ENCODE results near the gene UBE2I.
"Not testable (repeated sequence)": the region's sequence is repeated elsewhere in the genome, so short reads cannot be mapped to it uniquely, and the experiment has no call there.

Gene UBE2I

DNA sequence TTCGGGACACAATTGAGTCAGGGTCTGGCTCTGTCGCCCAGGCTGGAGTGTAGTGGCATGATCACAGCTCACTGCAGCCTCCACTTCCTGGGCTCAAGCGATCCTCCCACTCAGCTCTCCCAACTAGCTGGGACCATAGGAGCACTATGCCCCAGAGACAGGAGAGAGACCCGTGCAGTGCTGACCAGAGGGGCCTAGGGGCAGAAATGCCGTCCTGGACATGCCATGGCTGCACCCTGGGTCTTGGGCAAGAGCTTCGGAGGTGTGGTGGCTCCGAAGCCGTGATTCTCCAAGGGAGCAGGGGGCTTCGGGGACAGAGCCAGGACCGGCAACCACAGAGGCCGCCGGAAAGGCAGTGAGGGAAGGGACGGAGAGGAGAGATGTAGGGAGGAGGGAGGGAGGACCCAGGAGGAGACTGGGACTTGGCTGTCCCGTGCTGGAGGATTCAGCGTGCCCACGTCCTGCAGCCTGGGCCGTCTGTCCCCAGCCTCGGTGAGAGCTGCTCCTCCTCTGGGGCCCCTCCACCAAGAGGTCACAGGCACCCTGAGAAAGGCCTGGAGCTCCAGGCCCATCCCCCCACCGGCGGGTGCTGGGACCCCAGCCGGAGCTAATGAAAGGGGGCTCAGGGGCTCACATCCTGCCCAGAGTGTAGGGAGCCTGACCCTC lies 31.7 kb upstream of the UBE2I start:
- DNase-seq (ENCODE audit: low read depth): no peak

DNA sequence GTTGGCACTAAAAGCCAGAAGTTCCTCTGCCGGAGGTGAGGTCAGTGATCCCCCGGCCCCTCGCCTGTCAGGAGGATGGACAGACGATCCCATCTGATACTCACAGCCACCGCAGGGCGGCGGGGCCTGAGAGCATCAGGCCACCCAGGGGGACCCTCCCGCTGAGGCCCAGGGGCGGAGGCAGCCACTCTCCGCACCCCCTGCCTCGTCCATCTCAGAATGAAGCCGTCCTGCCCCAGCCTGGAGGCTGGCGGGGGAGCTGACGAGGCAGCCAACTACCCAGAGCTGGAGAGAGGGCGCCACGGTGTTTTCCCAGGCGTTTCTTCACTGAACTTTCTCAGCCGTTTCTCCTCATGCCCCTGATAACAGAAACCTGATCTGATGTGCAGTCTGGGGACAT lies 31.0 kb upstream of the UBE2I start:
- no peak for DNase-seq (ENCODE audit: low read depth)

DNA sequence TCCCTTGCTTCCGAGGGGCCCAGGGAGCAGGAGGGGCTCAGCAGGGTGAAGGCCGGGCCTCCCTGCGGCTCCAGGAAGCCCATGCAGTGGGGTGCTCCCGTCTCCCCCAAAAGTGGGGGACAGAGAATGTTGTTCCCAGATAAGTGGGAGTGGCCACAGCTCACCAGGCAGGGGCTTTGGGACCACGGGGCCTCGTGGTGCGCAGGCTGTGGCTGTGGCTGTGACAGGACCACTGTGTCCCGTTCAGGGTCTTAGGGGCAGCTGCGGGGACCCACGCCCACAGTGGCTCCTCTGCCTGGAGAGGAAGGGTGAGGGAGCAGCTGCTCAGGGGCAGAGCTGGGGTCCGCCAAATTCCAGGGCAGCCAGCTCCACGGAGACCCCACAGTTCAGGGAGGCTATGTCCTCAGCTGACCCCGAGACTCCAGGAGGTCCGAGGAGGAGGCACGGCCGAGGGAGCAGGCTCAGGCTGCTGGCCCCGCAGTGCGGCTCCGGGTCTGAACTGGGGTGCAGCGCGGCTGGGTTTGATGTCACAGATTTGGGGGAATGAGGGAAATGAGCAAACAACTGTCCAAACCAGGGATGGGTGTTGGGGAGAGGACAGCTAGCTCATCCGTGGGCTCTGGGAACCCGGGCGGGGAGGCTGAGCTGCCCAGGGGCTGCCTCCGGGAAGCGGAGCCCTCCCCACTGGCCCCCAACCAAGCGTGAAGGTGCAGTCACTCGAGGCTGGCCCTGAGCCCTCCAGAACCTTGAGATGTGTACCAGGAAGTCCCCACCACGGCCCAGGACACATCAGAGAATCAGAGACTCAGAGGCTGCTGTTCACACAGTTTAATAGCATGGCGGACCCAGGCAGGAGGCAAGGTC lies 30.1 kb upstream of the UBE2I start:
- no peak for DNase-seq (ENCODE audit: low read depth)

DNA sequence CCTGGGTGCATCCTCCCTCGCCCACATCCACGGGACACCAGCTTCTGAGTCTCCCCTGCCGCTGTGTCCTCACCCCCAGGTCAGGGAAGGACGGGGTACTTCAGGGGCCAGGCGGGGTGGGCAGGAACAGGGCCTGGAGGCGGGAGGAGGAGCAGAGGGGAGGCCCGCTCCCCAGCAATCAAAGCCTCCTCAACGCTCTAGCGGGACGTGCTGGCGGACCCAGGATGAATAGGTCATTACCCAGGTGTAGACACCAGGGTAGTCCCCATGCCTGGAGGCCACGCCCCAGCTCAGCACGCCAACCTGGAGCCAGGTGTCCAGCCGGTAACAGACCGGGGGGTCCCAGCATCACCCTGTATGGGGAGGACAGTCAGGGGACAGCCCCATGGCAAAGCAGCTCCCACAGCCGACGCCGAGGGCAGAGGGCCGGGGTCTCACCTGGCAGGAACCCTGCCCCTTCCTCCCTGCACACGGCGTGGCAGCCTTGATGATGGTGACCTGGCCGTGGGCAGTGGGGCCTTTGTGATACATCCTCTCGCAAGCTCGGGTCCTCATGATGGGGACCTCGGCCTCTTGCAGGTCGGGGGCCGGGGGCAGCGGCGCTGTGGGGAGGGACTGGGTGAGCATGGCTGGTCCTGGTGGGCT lies 29.4 kb upstream of the UBE2I start:
- DNase-seq (ENCODE audit: low read depth): no peak

DNA sequence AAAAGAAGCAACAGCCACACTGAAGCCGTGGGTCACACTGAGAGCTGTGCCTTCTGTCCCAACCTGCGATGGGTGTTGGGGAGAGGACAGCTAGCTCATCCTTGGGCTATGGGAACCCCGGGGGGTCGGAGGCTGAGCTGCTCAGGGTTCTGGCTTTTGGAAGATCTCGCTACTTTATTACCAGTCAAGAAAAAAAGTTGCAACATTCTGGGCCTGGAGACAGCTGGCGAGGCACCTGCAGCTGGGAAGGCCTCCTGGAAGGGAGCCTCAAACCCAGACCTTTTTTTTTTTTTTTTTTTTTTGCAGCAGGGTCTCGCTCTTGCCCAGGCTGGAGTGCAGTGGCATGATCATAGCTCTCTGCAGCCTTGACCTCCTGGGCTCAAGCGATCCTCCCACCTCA lies 28.7 kb upstream of the UBE2I start:
- DNase-seq (ENCODE audit: low read depth): no peak

GRCh38 chr16:1281517-1281916 lies 27.9 kb upstream of the UBE2I start:
- no peak for DNase-seq (ENCODE audit: low read depth)

GRCh38 chr16:1282324-1282973 lies 27.0 kb upstream of the UBE2I start:
- no peak for DNase-seq (ENCODE audit: low read depth)

GRCh38 chr16:1283296-1283695 lies 26.1 kb upstream of the UBE2I start:
- no peak for DNase-seq (ENCODE audit: low read depth)

- no peak for DNase-seq (ENCODE audit: low read depth)
Observed at GRCh38 chr16:1283996-1284616, 25.3 kb upstream of the UBE2I start.

GRCh38 chr16:1285669-1286512 lies 23.5 kb upstream of the UBE2I start:
- no peak for DNase-seq (ENCODE audit: low read depth)

DNA sequence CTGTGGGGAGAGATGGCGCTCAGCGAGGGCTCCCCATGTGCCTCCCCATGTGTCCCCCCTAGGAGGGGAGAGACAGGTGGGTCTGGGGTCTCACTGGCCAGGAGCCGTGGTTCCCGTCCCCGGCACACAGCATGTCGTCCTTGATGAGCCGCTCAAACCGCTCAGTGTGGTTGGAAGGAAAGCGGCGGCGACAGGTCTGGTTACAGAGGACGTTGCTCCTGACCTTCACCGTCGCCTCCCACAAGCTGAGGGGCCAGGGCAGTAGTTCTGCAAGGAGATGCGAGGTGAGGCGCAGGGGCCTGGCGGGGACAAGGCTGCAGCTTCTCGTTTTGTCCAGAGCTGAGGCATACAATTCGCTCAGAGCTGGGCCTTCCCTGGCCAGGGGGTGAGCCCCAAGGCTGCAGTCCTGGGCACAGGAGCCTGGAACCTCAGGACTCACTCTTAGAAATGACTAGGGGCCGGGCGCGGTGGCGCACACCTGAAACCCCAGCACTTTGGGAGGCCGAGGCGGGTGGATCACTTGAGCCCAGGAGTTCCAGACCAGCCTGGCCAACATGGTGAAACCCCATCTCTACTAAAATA lies 22.8 kb upstream of the UBE2I start:
- no peak for DNase-seq (ENCODE audit: low read depth)

DNA sequence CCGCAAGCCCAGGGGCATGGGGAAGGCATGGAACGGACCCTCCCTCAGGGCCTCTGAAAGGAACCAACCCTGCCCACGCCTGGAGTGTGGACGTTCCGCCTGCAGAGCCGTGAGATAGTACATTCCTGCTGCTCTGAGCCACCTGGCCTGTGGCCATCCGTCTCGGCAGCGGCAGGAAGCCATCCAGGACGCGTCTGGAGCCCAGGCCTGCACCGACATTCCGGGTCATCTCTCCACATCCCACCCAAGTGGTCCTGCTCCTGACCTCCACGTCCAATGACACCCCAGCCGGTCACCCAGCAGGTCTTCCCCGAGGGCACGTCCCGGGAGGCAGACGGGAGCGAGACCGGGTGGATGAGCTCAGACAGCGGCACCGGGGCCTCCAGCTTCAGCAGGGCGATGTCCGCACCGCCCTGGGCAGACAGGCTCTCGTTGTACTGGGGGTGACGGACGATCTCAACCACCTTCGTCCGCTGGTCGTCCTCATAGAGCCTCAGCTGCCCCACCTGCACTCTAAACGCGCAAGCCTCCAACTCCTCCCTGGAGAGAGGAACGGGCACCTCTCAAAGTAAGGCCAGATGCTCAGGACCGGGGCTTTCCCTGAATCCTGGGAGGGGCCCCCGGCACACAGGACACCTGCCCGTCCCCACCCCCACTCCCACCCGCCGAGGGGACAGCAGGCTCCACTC lies 21.3 kb upstream of the UBE2I start:
- DNase-seq (ENCODE audit: low read depth): no peak

DNA sequence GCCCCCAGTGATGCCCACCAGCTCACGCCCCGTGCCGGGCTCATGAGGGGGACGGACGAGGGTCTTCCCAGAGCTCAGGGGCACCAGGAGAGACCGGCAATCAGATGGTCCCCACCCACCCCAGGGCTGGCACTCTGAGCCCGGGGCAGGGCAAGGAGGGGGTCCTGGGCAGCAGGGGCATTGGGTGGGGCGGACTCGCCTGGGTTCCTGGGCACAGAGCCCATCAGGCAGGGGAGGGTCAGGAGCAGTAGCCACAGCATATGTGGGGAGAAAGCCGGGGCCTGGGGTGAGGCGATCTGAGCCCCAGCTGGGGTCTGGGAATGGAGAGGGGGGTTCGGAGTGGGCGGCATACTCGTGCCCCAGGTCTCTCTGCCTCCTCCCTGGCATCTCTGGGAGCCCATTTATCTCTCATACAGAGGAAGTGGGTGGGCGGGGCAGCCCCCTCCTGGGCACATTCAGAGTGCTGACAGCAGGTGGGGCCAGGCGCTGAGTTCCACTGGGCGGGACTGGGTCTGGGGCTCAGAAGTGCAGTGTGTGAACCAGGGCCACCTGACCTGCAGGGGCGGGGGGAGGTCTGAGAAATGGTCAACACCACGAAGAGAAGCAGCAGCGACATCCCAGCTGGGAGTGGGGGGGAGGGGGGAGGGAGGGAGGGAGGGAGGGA lies 20.5 kb upstream of the UBE2I start:
- DNase-seq (ENCODE audit: low read depth): no peak

- no peak for DNase-seq (ENCODE audit: low read depth)
Observed at GRCh38 chr16:1289477-1289866, 20.0 kb upstream of the UBE2I start.

- DNase-seq (ENCODE audit: low read depth): peak; percentile 20
Observed at GRCh38 chr16:1290063-1290501, 19.4 kb upstream of the UBE2I start.

GRCh38 chr16:1290860-1291575 lies 18.4 kb upstream of the UBE2I start:
- no peak for DNase-seq (ENCODE audit: low read depth)

DNA sequence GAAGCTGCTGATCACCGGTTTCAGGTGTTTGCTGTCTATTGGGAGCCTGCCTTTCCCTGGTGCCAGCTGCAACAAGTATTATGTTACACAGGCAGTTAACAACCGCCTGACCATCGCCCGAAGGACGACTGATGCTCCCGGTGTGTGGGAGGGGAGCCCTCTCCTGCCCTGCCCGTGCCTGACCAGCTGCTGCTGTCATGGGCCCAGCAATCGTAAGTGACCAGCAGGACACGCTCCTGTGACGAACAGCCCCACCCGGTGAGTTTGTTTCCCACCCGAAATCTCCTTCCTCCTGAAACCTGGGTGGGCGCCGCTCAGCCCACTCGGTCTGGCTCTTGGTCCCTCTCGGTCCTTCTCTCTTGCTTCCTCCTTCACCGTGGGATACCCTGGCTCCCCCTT lies 17.9 kb upstream of the UBE2I start:
- no peak for DNase-seq (ENCODE audit: low read depth)

GRCh38 chr16:1292208-1292607 lies 17.2 kb upstream of the UBE2I start:
- not testable (repeated sequence) for DNase-seq (ENCODE audit: low read depth)

GRCh38 chr16:1292808-1293207 lies 16.6 kb upstream of the UBE2I start:
- not testable (repeated sequence) for DNase-seq (ENCODE audit: low read depth)
